DOHH2 (cell line): ENCODE data around the gene CCDC170.

Experiments
- EZH2phosphoT487 ChIP-seq: fragments of 200-600 bp; sonication (generic); IDR thresholded peaks from 2 replicates; pipeline ENCODE4 v1.6.1; 2017; ENCODE audit warnings: borderline replicate concordance, mild to moderate bottlenecking, antibody characterized with exemption, low read length, moderate library complexity, mixed read lengths
- TF ChIP-seq, protein P1 (sequence below): fragments of 200-600 bp; sonication (generic); IDR thresholded peaks from one replicate; pipeline ENCODE4 v1.5.1; 2014; ENCODE audit warnings: antibody characterized with exemption, mild to moderate bottlenecking, low read depth, low read length; ENCODE audit not compliant: poor library complexity, severe bottlenecking

- TF ChIP-seq, protein P1, sequence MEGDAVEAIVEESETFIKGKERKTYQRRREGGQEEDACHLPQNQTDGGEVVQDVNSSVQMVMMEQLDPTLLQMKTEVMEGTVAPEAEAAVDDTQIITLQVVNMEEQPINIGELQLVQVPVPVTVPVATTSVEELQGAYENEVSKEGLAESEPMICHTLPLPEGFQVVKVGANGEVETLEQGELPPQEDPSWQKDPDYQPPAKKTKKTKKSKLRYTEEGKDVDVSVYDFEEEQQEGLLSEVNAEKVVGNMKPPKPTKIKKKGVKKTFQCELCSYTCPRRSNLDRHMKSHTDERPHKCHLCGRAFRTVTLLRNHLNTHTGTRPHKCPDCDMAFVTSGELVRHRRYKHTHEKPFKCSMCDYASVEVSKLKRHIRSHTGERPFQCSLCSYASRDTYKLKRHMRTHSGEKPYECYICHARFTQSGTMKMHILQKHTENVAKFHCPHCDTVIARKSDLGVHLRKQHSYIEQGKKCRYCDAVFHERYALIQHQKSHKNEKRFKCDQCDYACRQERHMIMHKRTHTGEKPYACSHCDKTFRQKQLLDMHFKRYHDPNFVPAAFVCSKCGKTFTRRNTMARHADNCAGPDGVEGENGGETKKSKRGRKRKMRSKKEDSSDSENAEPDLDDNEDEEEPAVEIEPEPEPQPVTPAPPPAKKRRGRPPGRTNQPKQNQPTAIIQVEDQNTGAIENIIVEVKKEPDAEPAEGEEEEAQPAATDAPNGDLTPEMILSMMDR = no peak
- no peak for TF ChIP-seq EZH2phosphoT487
These were observed 18.7 kb downstream of the CCDC170 start for GRCh38 chr6:151512481-151512880.
